ENCODE data around the gene TMEM43. TPM values are rescaled to one million over a fixed set of nuclear protein-coding genes. Genes with fewer than 3 reads are reported as not detected.

TMEM43 gene
- total RNA-seq, 2 experiments from 2014 or later, result 40.4 to 42.0 TPM

DNA sequence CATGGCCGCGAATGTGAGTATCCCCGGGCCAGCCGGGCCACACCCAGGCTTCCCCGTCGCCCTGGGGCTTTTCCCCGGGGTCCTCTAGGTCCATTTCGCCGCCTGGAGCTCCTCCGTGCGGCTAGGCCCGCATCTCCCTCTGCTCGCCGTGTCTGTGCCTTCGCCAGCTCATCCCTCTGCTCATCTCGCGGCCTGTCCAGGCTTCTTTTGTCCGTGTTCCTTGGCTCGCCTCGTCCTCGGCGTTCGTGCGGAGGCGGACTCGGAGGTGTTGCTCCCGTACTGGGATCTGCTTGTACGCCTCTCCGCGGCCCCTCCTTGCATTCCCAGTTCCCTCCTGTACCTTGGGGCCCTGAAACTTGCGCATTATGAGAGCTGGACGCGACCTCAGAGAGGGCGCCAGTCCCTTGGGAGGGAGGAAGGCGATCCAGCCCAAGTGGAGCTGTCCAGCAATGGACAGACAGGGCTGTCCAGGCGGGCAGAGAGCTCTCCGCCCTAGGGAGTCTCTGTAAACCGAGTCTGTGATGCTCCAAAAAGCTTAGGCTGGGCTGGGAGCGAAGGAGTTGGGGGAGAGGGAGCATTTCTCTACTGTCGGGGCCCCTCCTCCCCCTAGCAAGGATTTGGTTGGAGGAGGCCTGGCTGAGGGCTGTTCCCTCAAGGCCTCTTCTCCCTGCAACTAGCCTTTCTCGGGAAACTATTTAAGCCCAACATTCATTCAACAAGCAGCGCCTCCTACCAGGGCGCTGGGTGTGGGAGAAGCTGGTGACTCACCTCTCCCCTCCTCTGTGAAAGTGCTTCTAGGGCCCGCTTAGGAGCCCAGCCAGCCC lies 553 bp downstream of the TMEM43 start:
- ChIA-PET POLR2A (interaction anchor here (1.1 to 1.3 kb wide), 2 partner anchors 19 to 53 kb away, joined by 3 to 6 read pairs; partner anchors contain the start of genes LSM3 and XPC), CTCF (interaction anchor here (0.8 to 3.5 kb wide), 18 partner anchors 8 to 709 kb away, joined by 3 to 17 read pairs (median 3); partner anchors contain the start of genes LSM3 and XPC)
- Mint-ChIP-seq H3K27ac (peak overlapping the region; percentile 92), H3K27me3 (no peaks in the 10 kb centered on the region), H3K9me3 (no peaks in the 10 kb centered on the region), H3K4me1 (peaks cover 61% of the 10 kb centered on the region), H3K4me3 (peak overlapping the region; percentile 95), H3K36me3 (ENCODE audit: low read depth) (peaks cover 48% of the 10 kb centered on the region)
- DNase-seq, result peak; percentile 46

- peak; percentile 3 for DNase-seq
- POLR2A ChIA-PET, result interaction anchor here (1.3 kb wide), 1 partner anchor 18 kb away, joined by 6 read pairs; no protein-coding TSS in a partner anchor
- Mint-ChIP-seq H3K36me3 (ENCODE audit: low read depth) (peaks cover 49% of the 10 kb centered on the region), H3K27me3 (no peaks in the 10 kb centered on the region), H3K9me3 (no peaks in the 10 kb centered on the region), H3K4me3 (peak overlapping the region; percentile 95), H3K27ac (peak overlapping the region; percentile 92), H3K4me1 (peaks cover 57% of the 10 kb centered on the region)
- CTCF ChIA-PET, result interaction anchor here (0.9 to 3.5 kb wide), 10 partner anchors 12 to 79 kb away, joined by 3 to 17 read pairs (median 4); partner anchors contain the start of genes LSM3 and XPC
These were observed 1.4 kb downstream of the TMEM43 start for GRCh38 chr3:14126017-14126886.

DNA sequence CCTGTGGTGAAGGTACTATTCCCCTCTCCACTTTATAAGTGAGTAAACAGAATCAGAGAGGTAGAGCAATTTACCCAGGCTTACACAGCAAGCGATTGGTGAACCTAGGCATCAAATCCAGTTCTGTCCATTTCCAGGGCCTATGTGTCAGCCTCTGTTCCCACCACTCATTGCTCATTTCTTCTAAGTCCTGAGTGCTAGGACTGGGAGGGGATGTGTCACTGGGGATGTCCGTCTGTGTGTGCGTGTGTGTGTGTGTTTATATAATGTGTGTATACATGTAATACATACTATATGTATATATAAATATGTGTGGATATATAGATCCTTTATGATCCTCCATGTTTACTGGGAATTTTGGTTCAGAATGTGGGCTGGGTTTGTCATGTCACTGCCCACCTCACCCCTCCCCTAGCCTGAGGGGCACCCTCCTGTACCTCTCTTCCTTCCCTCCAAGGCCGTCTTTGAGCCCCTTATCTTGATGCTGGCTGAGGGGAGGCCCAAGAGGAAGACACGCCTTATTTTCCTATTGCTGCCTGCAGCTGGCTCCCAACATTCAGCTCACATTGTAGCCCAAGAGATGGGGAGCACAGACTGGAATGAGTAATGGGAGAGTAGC lies 2.1 kb downstream of the TMEM43 start:
- CTCF ChIA-PET, result interaction anchor here (3.5 kb wide), 1 partner anchor 18 kb away, joined by 17 read pairs; no protein-coding TSS in a partner anchor
- peak overlapping the region; percentile 95 for H3K4me3 Mint-ChIP-seq
- no peak for DNase-seq
- H3K4me1 Mint-ChIP-seq, result peaks cover 50% of the 10 kb centered on the region
- H3K27ac Mint-ChIP-seq, result peak overlapping the region; percentile 38
- no peaks in the 10 kb centered on the region for H3K9me3 Mint-ChIP-seq
- peaks cover 49% of the 10 kb centered on the region for H3K36me3 Mint-ChIP-seq (ENCODE audit: low read depth)
- H3K27me3 Mint-ChIP-seq, result no peaks in the 10 kb centered on the region
- POLR2A ChIA-PET, result no interaction called here

- ChIA-PET POLR2A (no interaction called here), CTCF (no interaction called here)
- peaks cover 43% of the 10 kb centered on the region for H3K4me1 Mint-ChIP-seq
- H3K36me3 Mint-ChIP-seq (ENCODE audit: low read depth), result peaks cover 51% of the 10 kb centered on the region
- H3K27me3 Mint-ChIP-seq, result no peaks in the 10 kb centered on the region
- no peak for DNase-seq
- H3K9me3 Mint-ChIP-seq, result no peaks in the 10 kb centered on the region
- H3K27ac Mint-ChIP-seq, result no peak overlapping the region
- no peak overlapping the region for H3K4me3 Mint-ChIP-seq
These were observed 2.8 kb downstream of the TMEM43 start for GRCh38 chr3:14127516-14128161.

- Mint-ChIP-seq H3K4me1 (peaks cover 32% of the 10 kb centered on the region), H3K4me3 (no peak overlapping the region), H3K36me3 (ENCODE audit: low read depth) (peaks cover 55% of the 10 kb centered on the region), H3K27me3 (no peaks in the 10 kb centered on the region), H3K27ac (peak overlapping the region; percentile 25), H3K9me3 (no peaks in the 10 kb centered on the region)
- CTCF ChIA-PET, result interaction anchor here (0.8 kb wide), 1 partner anchor 8 kb away, joined by 3 read pairs; no protein-coding TSS in a partner anchor
- DNase-seq, result no peak
- POLR2A ChIA-PET, result no interaction called here
These were observed 3.9 kb downstream of the TMEM43 start for GRCh38 chr3:14128724-14129123.

DNA sequence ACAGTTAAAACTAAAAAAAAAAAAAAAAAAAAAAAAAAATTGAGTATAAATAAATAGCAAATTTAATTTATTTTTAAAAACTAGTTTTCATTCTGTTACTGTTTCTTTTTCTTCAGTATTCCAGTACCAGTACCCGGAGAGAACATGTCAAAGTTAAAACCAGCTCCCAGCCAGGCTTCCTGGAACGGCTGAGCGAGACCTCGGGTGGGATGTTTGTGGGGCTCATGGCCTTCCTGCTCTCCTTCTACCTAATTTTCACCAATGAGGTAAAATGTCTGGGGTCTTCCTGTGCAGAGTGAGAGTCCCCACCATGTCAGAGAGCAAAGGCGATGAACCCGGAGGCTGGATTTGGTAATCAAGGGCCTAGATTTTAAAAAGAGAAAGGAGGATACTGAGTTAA lies 4.4 kb downstream of the TMEM43 start:
- no peak for DNase-seq
- peaks cover 30% of the 10 kb centered on the region for H3K4me1 Mint-ChIP-seq
- H3K27me3 Mint-ChIP-seq, result no peaks in the 10 kb centered on the region
- H3K27ac Mint-ChIP-seq, result no peak overlapping the region
- H3K4me3 Mint-ChIP-seq, result no peak overlapping the region
- ChIA-PET POLR2A (no interaction called here), CTCF (no interaction called here)
- H3K9me3 Mint-ChIP-seq, result no peaks in the 10 kb centered on the region
- peaks cover 60% of the 10 kb centered on the region for H3K36me3 Mint-ChIP-seq (ENCODE audit: low read depth)

GRCh38 chr3:14130230-14130629 lies 5.4 kb downstream of the TMEM43 start:
- Mint-ChIP-seq H3K27ac (no peak overlapping the region), H3K9me3 (no peaks in the 10 kb centered on the region), H3K4me3 (no peak overlapping the region), H3K36me3 (ENCODE audit: low read depth) (peaks cover 61% of the 10 kb centered on the region), H3K4me1 (peaks cover 30% of the 10 kb centered on the region), H3K27me3 (no peaks in the 10 kb centered on the region)
- POLR2A ChIA-PET, result no interaction called here
- CTCF ChIA-PET, result no interaction called here
- DNase-seq, result no peak

DNA sequence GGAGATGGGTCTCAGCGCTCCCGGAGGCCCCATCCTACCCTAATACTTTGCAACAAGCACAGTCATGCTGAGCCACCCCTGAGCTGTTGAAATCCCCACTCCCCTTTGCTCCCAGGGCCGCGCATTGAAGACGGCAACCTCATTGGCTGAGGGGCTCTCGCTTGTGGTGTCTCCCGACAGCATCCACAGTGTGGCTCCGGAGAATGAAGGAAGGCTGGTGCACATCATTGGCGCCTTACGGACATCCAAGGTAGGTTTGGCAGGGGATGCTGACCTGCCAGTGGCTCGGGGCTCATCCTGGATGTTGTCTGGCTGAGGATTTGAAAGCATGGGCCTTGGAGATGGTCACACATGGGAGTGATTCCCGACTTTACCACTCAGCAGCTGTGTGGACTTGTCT lies 5.9 kb downstream of the TMEM43 start:
- Mint-ChIP-seq H3K4me1 (peaks cover 30% of the 10 kb centered on the region), H3K27me3 (no peaks in the 10 kb centered on the region), H3K36me3 (ENCODE audit: low read depth) (peaks cover 64% of the 10 kb centered on the region), H3K4me3 (no peak overlapping the region), H3K27ac (no peak overlapping the region), H3K9me3 (no peaks in the 10 kb centered on the region)
- no peak for DNase-seq
- ChIA-PET CTCF (interaction anchor here (0.9 to 1.6 kb wide), 2 partner anchors 12 to 16 kb away, joined by 3 to 4 read pairs; no protein-coding TSS in a partner anchor), POLR2A (no interaction called here)

- H3K9me3 Mint-ChIP-seq, result no peaks in the 10 kb centered on the region
- no peak overlapping the region for H3K4me3 Mint-ChIP-seq
- no peak for DNase-seq
- POLR2A ChIA-PET, result no interaction called here
- H3K27ac Mint-ChIP-seq, result no peak overlapping the region
- H3K4me1 Mint-ChIP-seq, result peaks cover 26% of the 10 kb centered on the region
- H3K36me3 Mint-ChIP-seq (ENCODE audit: low read depth), result peaks cover 67% of the 10 kb centered on the region
- CTCF ChIA-PET, result interaction anchor here (0.5 to 1.6 kb wide), 4 partner anchors 12 to 1620 kb away, joined by 3 to 5 read pairs (median 4); no protein-coding TSS in a partner anchor
- H3K27me3 Mint-ChIP-seq, result no peaks in the 10 kb centered on the region
These were observed 6.3 kb downstream of the TMEM43 start for GRCh38 chr3:14131134-14131533.

GRCh38 chr3:14132120-14132519 lies 7.3 kb downstream of the TMEM43 start:
- POLR2A ChIA-PET, result no interaction called here
- CTCF ChIA-PET, result interaction anchor here (1.6 kb wide), 2 partner anchors 11 to 13 kb away, joined by 4 to 5 read pairs; no protein-coding TSS in a partner anchor
- Mint-ChIP-seq H3K9me3 (no peaks in the 10 kb centered on the region), H3K27me3 (no peaks in the 10 kb centered on the region), H3K36me3 (ENCODE audit: low read depth) (peaks cover 67% of the 10 kb centered on the region), H3K27ac (no peak overlapping the region), H3K4me3 (no peak overlapping the region), H3K4me1 (peaks cover 16% of the 10 kb centered on the region)
- no peak for DNase-seq

DNA sequence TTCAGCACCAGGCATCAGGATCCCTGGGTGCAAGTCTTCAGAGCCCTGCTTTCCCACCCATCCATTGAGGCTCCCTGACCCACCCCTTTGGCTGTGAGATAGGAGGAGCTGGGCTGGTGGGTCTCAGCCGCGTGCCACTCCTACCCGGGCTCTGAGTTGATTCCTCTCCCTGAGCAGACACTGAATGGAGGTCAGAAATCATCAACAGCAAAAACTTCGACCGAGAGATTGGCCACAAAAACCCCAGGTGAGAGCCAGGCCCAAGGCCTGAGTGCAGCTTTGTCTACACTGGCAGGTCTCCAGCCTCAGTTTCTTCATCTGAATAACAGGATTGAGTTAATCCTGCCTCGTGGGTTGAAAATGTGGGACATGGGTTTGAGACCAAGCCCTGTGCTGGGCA lies 7.8 kb downstream of the TMEM43 start:
- Mint-ChIP-seq H3K9me3 (no peaks in the 10 kb centered on the region), H3K27me3 (no peaks in the 10 kb centered on the region), H3K27ac (no peak overlapping the region), H3K4me1 (peaks cover 11% of the 10 kb centered on the region), H3K36me3 (ENCODE audit: low read depth) (peaks cover 63% of the 10 kb centered on the region), H3K4me3 (no peak overlapping the region)
- ChIA-PET CTCF (interaction anchor here (1.1 to 1.6 kb wide), 2 partner anchors 8 to 12 kb away, joined by 3 to 5 read pairs; partner anchors contain the start of genes CHCHD4 and TMEM43), POLR2A (no interaction called here)
- no peak for DNase-seq
